G401.6 (cell line): Measurements from ENCODE around the gene PPP1R9A.
A peak's percentile ranks its signal among the peaks of the same experiment; 100 is the strongest.

Source experiments
- FAIRE-seq: peaks from 2 replicates; lab custom pipeline; 2012; peaks lifted over from hg19 to GRCh38; lab: Jason Lieb, UNC

Gene PPP1R9A

GRCh38 chr7:95205665-95206225, 298.4 kb downstream of the PPP1R9A start:
- FAIRE-seq = no peak

GRCh38 chr7:95209276-95209675, 301.9 kb downstream of the PPP1R9A start:
- FAIRE-seq = no peak

- FAIRE-seq = no peak
Observed at GRCh38 chr7:95209788-95210187, 302.4 kb downstream of the PPP1R9A start.

- FAIRE-seq = no peak
Observed at GRCh38 chr7:95213148-95213547, 305.8 kb downstream of the PPP1R9A start.

- FAIRE-seq = no peak
Observed at GRCh38 chr7:95213809-95214492, 306.6 kb downstream of the PPP1R9A start.

- FAIRE-seq = no peak
Observed at GRCh38 chr7:95219721-95220120, 312.3 kb downstream of the PPP1R9A start.

GRCh38 chr7:95220328-95220727, 312.9 kb downstream of the PPP1R9A start:
- no peak for FAIRE-seq

- FAIRE-seq = no peak
Observed at GRCh38 chr7:95225301-95225700, 317.9 kb downstream of the PPP1R9A start.

- FAIRE-seq = no peak
Observed at GRCh38 chr7:95229301-95229700, 321.9 kb downstream of the PPP1R9A start.

- no peak for FAIRE-seq
Observed at GRCh38 chr7:95238252-95238943, 331.0 kb downstream of the PPP1R9A start.

- FAIRE-seq = no peak
Observed at GRCh38 chr7:95240921-95241320, 333.5 kb downstream of the PPP1R9A start.

GRCh38 chr7:95242266-95242665, 334.9 kb downstream of the PPP1R9A start:
- no peak for FAIRE-seq

- FAIRE-seq = no peak
Observed at GRCh38 chr7:95244616-95245015, 337.2 kb downstream of the PPP1R9A start.

- FAIRE-seq = no peak
Observed at GRCh38 chr7:95245828-95246500, 338.6 kb downstream of the PPP1R9A start.

GRCh38 chr7:95246831-95247370, 339.5 kb downstream of the PPP1R9A start:
- peak; percentile 46 for FAIRE-seq

- FAIRE-seq = no peak
Observed at GRCh38 chr7:95250571-95250970, 343.2 kb downstream of the PPP1R9A start.

GRCh38 chr7:95251966-95252365, 344.6 kb downstream of the PPP1R9A start:
- FAIRE-seq = no peak

GRCh38 chr7:95253986-95254385, 346.6 kb downstream of the PPP1R9A start:
- no peak for FAIRE-seq

- no peak for FAIRE-seq
Observed at GRCh38 chr7:95255691-95256090, 348.3 kb downstream of the PPP1R9A start.

GRCh38 chr7:95261895-95262415, 354.6 kb downstream of the PPP1R9A start:
- FAIRE-seq = no peak

GRCh38 chr7:95262875-95263274, 355.5 kb downstream of the PPP1R9A start:
- FAIRE-seq = no peak

GRCh38 chr7:95263785-95264362, 356.5 kb downstream of the PPP1R9A start:
- FAIRE-seq = no peak
